MM.1S (cell line): ENCODE data around the gene ZBTB22.

ENCODE experiments used
- DNase-seq: peaks from one replicate; pipeline ENCODE4 v3.0.0-alpha.2; 2015
- H2AFZ ChIP-seq: fragments of 300-600 bp; sonication (generic); 2 replicates; pipeline ENCODE4 v1.6.0; 2016; ENCODE audit warnings: antibody characterized with exemption, low read length
- H3F3A ChIP-seq: fragments of 300-600 bp; sonication (generic); 2 replicates; pipeline ENCODE4 v1.6.1; 2016; ENCODE audit warnings: mild to moderate bottlenecking, antibody characterized with exemption, low read length, moderate library complexity, mixed read lengths; ENCODE audit not compliant: insufficient read depth
- H3K27ac ChIP-seq: fragments of 300-600 bp; sonication (generic); 2 replicates; pipeline ENCODE4 v1.5.1; 2016; ENCODE audit warnings: mild to moderate bottlenecking, low read length
- H3K27me3 ChIP-seq: fragments of 300-600 bp; sonication (generic); replicated peaks from 2 replicates; pipeline ENCODE4 v1.6.0; 2016; ENCODE audit warnings: low read length; ENCODE audit not compliant: insufficient read depth
- H3K36me3 ChIP-seq: fragments of 300-600 bp; sonication (generic); replicated peaks from 2 replicates; pipeline ENCODE4 v1.6.1; 2016; ENCODE audit warnings: mild to moderate bottlenecking, low read length, mixed read lengths; ENCODE audit not compliant: insufficient read depth
- H3K4me1 ChIP-seq: fragments of 300-600 bp; sonication (generic); 2 replicates; pipeline ENCODE4 v1.6.1; 2016; ENCODE audit warnings: low read length, mixed read lengths
- H3K4me2 ChIP-seq: fragments of 300-600 bp; sonication (generic); 2 replicates; pipeline ENCODE4 v1.6.0; 2016; ENCODE audit warnings: low read depth, low read length
- H3K4me3 ChIP-seq: fragments of 300-600 bp; sonication (generic); 2 replicates; pipeline ENCODE4 v1.5.1; 2016; ENCODE audit warnings: low read length, mixed read lengths
- H3K79me2 ChIP-seq: fragments of 300-600 bp; sonication (generic); 2 replicates; pipeline ENCODE4 v1.6.1; 2016; ENCODE audit warnings: mixed run types, low read length, mixed read lengths
- H3K9ac ChIP-seq: fragments of 300-600 bp; sonication (generic); 2 replicates; pipeline ENCODE4 v1.6.1; 2016; ENCODE audit warnings: low read length, mixed read lengths
- H3K9me2 ChIP-seq: fragments of 300-600 bp; sonication (generic); replicated peaks from 2 replicates; pipeline ENCODE4 v1.6.1; 2016; ENCODE audit warnings: mild to moderate bottlenecking, low read length, mixed read lengths; ENCODE audit not compliant: insufficient read depth
- H3K9me3 ChIP-seq: fragments of 300-600 bp; sonication (generic); replicated peaks from 2 replicates; pipeline ENCODE4 v1.6.1; 2016; ENCODE audit warnings: mild to moderate bottlenecking, low read length, mixed read lengths; ENCODE audit not compliant: insufficient read depth
- H4K20me1 ChIP-seq: fragments of 300-600 bp; sonication (generic); 2 replicates; pipeline ENCODE4 v1.6.1; 2016; ENCODE audit warnings: mild to moderate bottlenecking, low read length, moderate library complexity, mixed read lengths; ENCODE audit not compliant: insufficient read depth
- CTCF ChIP-seq: fragments of 300-600 bp; sonication (generic); IDR thresholded peaks from 2 replicates; pipeline ENCODE4 v1.5.1; 2016; ENCODE audit warnings: antibody characterized with exemption, low read length, mixed read lengths
- EZH2 ChIP-seq: fragments of 300-600 bp; sonication (generic); optimal IDR thresholded peaks from 2 replicates; pipeline ENCODE3; 2017; ENCODE audit warnings: low read depth, mild to moderate bottlenecking, antibody characterized with exemption, low read length, mixed read lengths
- EZH2phosphoT487 ChIP-seq: fragments of 300-600 bp; sonication (generic); IDR thresholded peaks from 2 replicates; pipeline ENCODE4 v1.6.1; 2018; ENCODE audit warnings: antibody characterized with exemption, low read length

ZBTB22 gene

GRCh38 chr6:33280539-33280938 is 37.0 kb downstream of the ZBTB22 start:
- DNase-seq, result no peak
- Histone ChIP-seq H2AFZ (no peak overlapping the region), H3K4me1 (no peaks in the 10 kb centered on the region), H3K4me2 (no peak overlapping the region), H3K9me2 (no peaks in the 10 kb centered on the region), H3K9ac (no peak overlapping the region), H3K36me3 (no peaks in the 10 kb centered on the region), H3K79me2 (peaks cover 4% of the 10 kb centered on the region; the same call in 1 of the 2 replicates), H3K27ac (no peak overlapping the region), H3K27me3 (no peaks in the 10 kb centered on the region), H3F3A (peaks cover 28% of the 10 kb centered on the region), H4K20me1 (peaks cover 5% of the 10 kb centered on the region), H3K4me3 (no peak overlapping the region), H3K9me3 (no peaks in the 10 kb centered on the region)
- no peak for TF ChIP-seq EZH2
- no peak for TF ChIP-seq EZH2phosphoT487
- TF ChIP-seq CTCF, result no peak

- no peak for DNase-seq
- H4K20me1 ChIP-seq, result peaks cover 10% of the 10 kb centered on the region
- peaks cover 33% of the 10 kb centered on the region for H3F3A ChIP-seq
- H3K4me2 ChIP-seq, result no peak overlapping the region
- no peaks in the 10 kb centered on the region for H3K9me3 ChIP-seq
- no peak overlapping the region for H3K27ac ChIP-seq
- H2AFZ ChIP-seq, result no peak overlapping the region
- no peaks in the 10 kb centered on the region for H3K27me3 ChIP-seq
- no peak overlapping the region for H3K4me3 ChIP-seq
- no peak for TF ChIP-seq EZH2phosphoT487
- peak; percentile 38 for TF ChIP-seq CTCF
- H3K36me3 ChIP-seq, result no peaks in the 10 kb centered on the region
- no peaks in the 10 kb centered on the region for H3K9me2 ChIP-seq
- H3K79me2 ChIP-seq, result peaks cover 9% of the 10 kb centered on the region
- H3K9ac ChIP-seq, result no peak overlapping the region
- no peaks in the 10 kb centered on the region for H3K4me1 ChIP-seq
Observed at GRCh38 chr6:33279971-33280511, 37.5 kb downstream of the ZBTB22 start.

- peaks cover 17% of the 10 kb centered on the region for H4K20me1 ChIP-seq
- no peak for DNase-seq
- H2AFZ ChIP-seq, result no peak overlapping the region
- H3F3A ChIP-seq, result peaks cover 40% of the 10 kb centered on the region
- no peaks in the 10 kb centered on the region for H3K9me2 ChIP-seq
- no peaks in the 10 kb centered on the region; the same call in 1 of the 2 replicates for H3K36me3 ChIP-seq
- no peak overlapping the region for H3K4me2 ChIP-seq
- H3K9me3 ChIP-seq, result no peaks in the 10 kb centered on the region
- no peaks in the 10 kb centered on the region for H3K4me1 ChIP-seq
- TF ChIP-seq EZH2 (no peak), CTCF (no peak), EZH2phosphoT487 (no peak)
- no peak overlapping the region for H3K4me3 ChIP-seq
- H3K27me3 ChIP-seq, result no peaks in the 10 kb centered on the region
- H3K27ac ChIP-seq, result no peak overlapping the region
- H3K9ac ChIP-seq, result no peak overlapping the region
- H3K79me2 ChIP-seq, result peaks cover 17% of the 10 kb centered on the region
Observed at GRCh38 chr6:33279257-33279695, 38.3 kb downstream of the ZBTB22 start.
